PFSK-1 (cell line): ENCODE measurements around the gene MAN1A2.

Experiments used
- FOXP2 ChIP-seq: optimal IDR thresholded peaks from 2 replicates; pipeline ENCODE3; 2011; ENCODE audit warnings: borderline replicate concordance, control low read depth, inconsistent platforms; ENCODE audit not compliant: insufficient read depth; ENCODE audit errors: extremely low read length, extremely low read depth
- POLR2AphosphoS5 ChIP-seq: IDR thresholded peaks from 2 replicates; pipeline ENCODE4 v1.6.1; 2012; ENCODE audit warnings: low read depth, mild to moderate bottlenecking, control low read depth, low read length, moderate library complexity
- REST ChIP-seq, 2 experiments: IDR thresholded peaks; 2 replicates each; pipeline versions ENCODE4 v1.6.1 to v1.8.0; 2011 to 2012; ENCODE audit warnings: low read depth in 2 of 2, low read length in 2 of 2, control low read depth in 1 of 2, inconsistent platforms in 1 of 2, mild to moderate bottlenecking in 1 of 2, moderate library complexity in 1 of 2; ENCODE audit not compliant: insufficient read depth in 1 of 2
- SIN3A ChIP-seq: IDR thresholded peaks from 2 replicates; pipeline ENCODE4 v1.6.1; 2012; ENCODE audit warnings: mild to moderate bottlenecking, low read length, moderate library complexity, borderline replicate concordance; ENCODE audit not compliant: insufficient read depth
- TAF1 ChIP-seq: IDR thresholded peaks from 2 replicates; pipeline ENCODE4 v1.6.1; 2012; ENCODE audit warnings: low read length, control low read depth, borderline replicate concordance; ENCODE audit not compliant: insufficient read depth

Gene MAN1A2

DNA sequence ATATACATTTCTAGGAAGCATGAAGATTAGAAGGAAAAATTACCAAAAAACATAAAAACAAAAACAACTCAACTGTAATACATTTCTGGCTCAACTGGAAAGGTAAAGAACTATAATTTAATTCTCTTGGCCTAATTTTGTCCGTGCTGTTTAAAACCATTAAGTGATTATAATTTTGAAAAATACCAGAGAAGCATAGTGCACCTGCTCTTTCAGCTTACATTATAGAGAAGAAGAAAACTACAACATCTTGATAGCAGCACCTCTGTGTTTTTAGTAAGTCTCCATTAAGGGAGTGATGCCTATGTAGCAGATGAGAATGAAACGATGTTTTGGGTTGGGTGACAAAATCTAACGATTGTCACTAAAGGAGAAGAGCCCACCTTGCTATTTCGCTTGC is 19.3 kb upstream of the MAN1A2 start:
- no peak for TF ChIP-seq REST (IDR thresholded peaks at IDR 0.05; ENCODE audit: insufficient read depth in 1 of 2, low read depth in 2 of 2, low read length in 2 of 2)
- no peak for TF ChIP-seq POLR2AphosphoS5
- TF ChIP-seq FOXP2: no peak
- no peak for TF ChIP-seq TAF1
- no peak for TF ChIP-seq SIN3A

DNA sequence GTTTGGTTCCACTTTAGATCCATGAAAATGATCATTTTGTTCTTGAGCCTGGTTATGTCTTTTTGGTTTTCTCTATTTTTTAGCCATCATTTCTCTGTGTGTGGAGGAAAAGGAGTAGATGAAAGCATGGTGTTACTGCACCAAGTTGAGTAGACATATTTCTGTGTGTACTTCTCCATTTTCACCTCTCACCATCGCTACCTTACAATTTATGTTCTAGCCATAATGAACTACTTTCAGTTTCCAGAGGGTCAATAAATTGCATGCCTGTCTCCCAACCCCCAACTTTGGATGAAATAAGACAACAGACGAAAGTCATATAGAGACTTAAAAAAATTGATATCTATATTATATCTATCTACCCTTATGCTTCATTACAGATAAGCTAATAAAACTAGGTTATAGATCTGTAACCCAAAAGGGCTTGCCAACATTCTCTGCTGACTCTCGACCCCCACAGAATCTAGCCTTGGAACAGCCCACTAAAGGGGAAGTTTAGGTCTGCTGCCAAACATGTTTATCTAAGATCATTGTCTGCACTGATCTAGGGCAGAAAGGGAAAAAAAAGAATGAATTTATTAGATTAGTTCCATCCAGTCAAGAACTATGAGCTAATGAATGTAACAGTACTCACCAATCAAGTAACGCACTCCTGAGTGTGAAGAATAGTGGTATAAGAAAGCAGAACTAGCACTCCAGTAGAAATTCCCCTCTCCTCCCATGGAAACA is 7.5 kb upstream of the MAN1A2 start:
- no peak for TF ChIP-seq TAF1
- TF ChIP-seq POLR2AphosphoS5: no peak
- no peak for TF ChIP-seq REST (IDR thresholded peaks at IDR 0.05; ENCODE audit: insufficient read depth in 1 of 2, low read depth in 2 of 2, low read length in 2 of 2)
- TF ChIP-seq SIN3A: no peak
- TF ChIP-seq FOXP2: no peak

DNA sequence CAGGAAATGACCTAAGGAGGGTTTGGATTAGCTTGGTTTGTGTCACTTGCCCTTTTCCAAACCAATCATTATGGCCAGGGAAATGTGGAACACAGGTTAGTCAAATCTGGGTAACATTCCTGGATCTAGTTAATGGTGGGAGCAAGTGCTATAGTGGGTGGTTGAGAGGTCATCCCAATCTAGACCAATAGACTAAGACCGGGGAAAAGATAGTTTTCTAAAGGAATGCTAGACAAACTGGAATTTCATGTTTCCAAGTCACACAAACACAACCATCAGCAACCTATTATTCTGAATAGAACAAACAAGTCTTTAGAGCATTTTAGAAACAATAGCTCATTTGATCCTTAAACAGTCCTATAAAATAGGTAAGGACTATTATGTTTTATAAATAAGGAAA is 4.3 kb upstream of the MAN1A2 start:
- TF ChIP-seq SIN3A (no peak), TAF1 (no peak), POLR2AphosphoS5 (no peak), REST (IDR thresholded peaks at IDR 0.05; ENCODE audit: insufficient read depth in 1 of 2, low read depth in 2 of 2, low read length in 2 of 2) (no peak)

DNA sequence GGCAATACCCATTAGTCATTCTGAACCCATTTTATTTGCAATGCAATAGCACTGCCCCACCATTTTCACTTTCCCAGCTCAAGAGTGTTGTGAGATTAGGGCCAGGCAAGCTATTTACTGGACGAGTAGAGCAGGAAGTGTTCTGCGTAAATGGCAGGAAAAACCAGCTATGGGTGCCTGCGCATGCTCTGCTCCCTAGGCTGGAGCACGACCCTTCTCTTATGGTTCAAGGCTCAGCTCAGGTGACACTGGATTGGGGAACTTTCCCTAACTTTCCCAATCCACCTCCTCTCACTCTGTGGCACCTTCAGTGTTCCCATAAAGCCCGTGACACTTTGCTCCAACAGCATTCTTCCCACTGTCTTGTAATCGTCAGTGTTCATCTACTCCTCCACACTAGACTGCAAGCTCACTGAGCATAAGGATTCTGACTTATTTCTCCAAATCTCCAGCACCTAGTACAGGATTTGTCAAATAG is 3.6 kb upstream of the MAN1A2 start:
- TF ChIP-seq POLR2AphosphoS5 (no peak), FOXP2 (no peak), REST (IDR thresholded peaks at IDR 0.05; ENCODE audit: insufficient read depth in 1 of 2, low read depth in 2 of 2, low read length in 2 of 2) (no peak), TAF1 (no peak), SIN3A (no peak)
